ENCODE measurements around the gene FAM210B.
A peak's percentile ranks its signal among the peaks of the same experiment; 100 is the strongest.
"Not testable (repeated sequence)": the region's sequence is repeated elsewhere in the genome, so short reads cannot be mapped to it uniquely, and the experiment has no call there.

Gene FAM210B

GRCh38 chr20:56391596-56392131 lies 32.9 kb downstream of the FAM210B start:
- DNase-seq (ENCODE audit: low read depth in 2 of 2, low spot score in 1 of 2): no peak

GRCh38 chr20:56392132-56392880 lies 33.5 kb downstream of the FAM210B start, which contains the start of the genes AURKA and CSTF1:
Gene AURKA, minus strand, starts transcription at chr20:56392215. Its CDS starts 4,018 bp downstream, at chr20:56388197.
Gene CSTF1, plus strand, starts transcription at chr20:56392645. Its CDS starts 2,908 bp downstream, at chr20:56395553.
- DNase-seq (ENCODE audit: low read depth in 2 of 2, low spot score in 1 of 2): peak; percentile 98 to 99

DNA sequence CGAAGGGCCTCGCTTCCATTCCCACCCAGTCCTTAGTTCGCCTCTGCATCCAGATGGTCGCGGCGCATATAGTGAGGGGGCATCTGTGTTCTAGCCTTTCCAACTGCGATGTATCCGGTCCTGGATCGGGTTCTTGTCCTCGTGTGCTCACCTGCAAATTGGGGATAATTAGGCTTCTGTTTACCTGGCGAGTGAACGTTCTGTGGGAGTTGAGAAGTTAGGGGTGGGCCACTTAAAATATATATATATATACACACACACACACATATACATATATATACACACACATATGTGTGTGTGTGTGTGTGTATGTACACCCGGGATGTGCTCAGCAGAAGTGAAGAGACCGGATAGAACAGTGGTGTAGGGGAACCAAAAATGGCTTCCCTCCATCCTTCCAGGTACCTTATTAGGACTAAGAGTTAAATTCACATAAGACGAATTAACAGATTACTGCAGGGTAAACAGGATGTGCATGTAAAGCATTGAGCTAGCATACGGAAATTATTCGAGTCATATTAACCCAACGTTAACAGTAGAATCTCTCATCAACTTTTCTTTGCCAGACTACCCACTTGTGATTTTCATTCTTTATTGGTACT lies 34.2 kb downstream of the FAM210B start:
- DNase-seq (ENCODE audit: low read depth in 2 of 2, low spot score in 1 of 2): no peak

DNA sequence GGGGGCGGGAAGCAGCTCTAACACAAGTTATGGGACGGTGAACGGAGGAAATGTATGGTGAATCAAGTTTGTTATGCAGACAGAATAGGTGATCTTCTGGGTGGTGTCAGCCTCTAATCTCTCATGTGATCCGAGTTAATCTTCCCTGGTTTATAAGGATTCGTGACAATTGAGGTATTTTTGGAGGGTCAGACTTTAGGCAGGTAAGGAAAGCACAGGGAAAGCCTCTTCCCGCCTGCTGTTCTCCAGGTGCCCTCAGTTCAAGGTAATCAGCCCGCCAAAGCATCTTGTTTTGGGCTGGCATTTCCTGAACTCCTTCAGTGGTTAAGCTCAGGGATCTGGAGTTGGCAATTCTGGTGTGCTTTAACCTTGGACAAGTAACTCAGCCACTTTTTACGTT lies 34.9 kb downstream of the FAM210B start:
- no peak for DNase-seq (ENCODE audit: low read depth in 2 of 2, low spot score in 1 of 2)

DNA sequence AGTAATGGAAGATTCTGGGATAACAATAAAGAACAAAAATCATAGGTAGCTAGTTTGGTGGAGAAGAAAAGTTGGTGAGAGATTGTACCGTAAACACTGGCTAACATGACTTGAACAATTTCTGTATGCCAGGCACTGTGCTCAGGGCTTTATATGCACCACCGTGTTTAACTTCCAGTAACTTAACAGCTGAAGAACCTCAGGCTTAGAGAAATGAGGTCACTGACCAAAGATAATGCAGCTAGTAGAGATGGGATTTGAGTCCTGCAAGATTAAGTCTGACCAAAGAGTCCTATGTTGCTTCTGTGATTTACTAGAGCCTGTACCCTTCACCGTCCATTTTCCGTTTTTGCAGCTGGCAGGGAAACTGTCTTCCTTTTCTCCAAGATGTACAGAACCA lies 36.4 kb downstream of the FAM210B start:
- DNase-seq (ENCODE audit: low read depth in 2 of 2, low spot score in 1 of 2): no peak

DNA sequence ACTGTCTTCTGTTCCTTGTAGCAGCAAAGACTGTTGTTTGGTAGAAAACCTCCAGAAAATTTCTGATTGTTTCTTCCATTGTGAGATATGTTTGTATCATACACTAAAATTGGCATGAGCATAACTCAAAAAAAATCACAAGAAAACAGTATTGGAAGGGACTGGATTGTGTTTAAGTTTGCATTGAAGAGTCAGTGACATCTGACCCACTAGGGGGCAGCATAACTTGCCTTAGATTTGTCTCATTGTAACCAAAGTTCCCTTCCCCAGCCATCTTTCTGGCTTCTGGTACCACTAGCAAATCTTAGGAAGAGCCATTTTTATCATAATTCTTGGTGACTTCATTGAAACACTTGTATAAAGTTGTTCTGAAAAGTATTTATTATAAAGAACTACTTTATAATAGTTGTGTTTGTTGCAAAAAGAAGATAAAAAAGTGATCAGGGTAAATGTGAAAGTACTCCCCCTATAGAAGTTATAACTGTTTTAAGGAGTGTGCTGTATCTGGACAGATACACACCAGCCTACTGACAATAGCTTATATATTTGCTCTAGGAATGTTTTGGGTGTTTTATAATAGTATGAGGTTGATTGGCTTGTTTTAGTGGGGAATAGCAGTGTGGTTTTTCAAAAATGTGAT lies 41.3 kb downstream of the FAM210B start:
- peak in 1 of 2 donors; percentile 42 for DNase-seq (ENCODE audit: low read depth in 2 of 2, low spot score in 1 of 2)

DNA sequence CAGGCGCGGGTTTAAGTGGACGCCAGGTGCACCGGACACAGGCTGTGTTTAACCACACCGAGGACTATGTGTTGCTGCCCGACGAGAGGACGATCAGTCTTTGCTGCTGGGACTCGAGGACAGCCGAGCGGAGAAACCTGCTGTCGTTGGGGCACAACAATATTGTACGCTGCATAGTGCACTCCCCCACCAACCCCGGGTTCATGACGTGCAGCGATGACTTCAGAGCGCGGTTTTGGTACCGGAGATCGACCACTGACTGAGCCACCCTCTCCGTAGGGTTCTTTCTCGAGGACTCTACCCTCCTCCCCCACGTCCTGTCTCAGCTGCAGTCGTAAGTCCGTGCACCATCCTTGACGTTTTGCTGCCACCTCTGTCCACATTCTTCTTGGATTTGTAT lies 44.7 kb downstream of the FAM210B start:
- no peak for DNase-seq (ENCODE audit: low read depth in 2 of 2, low spot score in 1 of 2)

DNA sequence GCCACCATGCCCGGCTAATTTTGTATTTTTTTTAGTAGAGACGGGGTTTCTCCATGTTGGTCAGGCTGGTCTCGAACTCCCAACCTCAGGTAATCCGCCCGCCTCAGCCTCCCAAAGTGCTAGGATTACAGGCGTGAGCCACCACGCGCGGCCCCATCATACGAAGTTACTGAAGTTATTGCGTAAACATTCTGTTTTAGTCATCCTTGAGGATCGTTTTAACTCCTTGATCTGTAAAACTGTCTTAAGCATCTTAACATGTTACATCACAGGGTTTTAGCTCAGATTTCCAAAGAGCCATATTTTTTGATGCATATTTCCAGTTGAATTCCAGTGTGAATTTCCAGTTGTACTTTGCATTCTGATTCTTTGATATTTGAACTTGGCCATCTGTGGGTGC lies 46.6 kb downstream of the FAM210B start:
- not testable (repeated sequence) for DNase-seq (ENCODE audit: low read depth in 2 of 2, low spot score in 1 of 2)

GRCh38 chr20:56406910-56407309 lies 48.1 kb downstream of the FAM210B start:
- no peak for DNase-seq (ENCODE audit: low read depth in 2 of 2, low spot score in 1 of 2)

- no peak for DNase-seq (ENCODE audit: low read depth in 2 of 2, low spot score in 1 of 2)
Measured at GRCh38 chr20:56409521-56409920, 50.7 kb downstream of the FAM210B start.

GRCh38 chr20:56409956-56410355 lies 51.2 kb downstream of the FAM210B start:
- DNase-seq (ENCODE audit: low read depth in 2 of 2, low spot score in 1 of 2): no peak

- not testable (repeated sequence) for DNase-seq (ENCODE audit: low read depth in 2 of 2, low spot score in 1 of 2)
Measured at GRCh38 chr20:56411287-56411686, 52.5 kb downstream of the FAM210B start.

- DNase-seq (ENCODE audit: low read depth in 2 of 2, low spot score in 1 of 2): no peak
Measured at GRCh38 chr20:56411759-56412472, 53.1 kb downstream of the FAM210B start, which contains the start of gene CASS4. Gene CASS4, plus strand, starts transcription at chr20:56412260. Its CDS starts 199 bp downstream, at chr20:56412459.

DNA sequence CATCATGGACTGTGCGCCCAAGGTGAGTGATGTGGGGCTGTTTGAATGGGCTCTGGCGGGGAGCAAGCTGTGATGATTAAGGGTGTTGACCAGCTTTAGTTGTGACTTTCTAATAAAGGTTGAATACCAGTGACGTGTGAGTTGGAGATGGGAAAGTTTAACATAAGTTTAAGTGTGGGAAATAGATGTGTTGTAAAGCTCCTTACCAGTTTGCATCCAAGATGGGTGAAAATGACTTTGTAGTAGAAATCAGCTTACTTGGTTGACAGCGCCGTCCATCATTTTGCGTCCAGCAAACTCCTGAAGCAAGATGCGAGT lies 53.7 kb downstream of the FAM210B start:
- no peak for DNase-seq (ENCODE audit: low read depth in 2 of 2, low spot score in 1 of 2)

DNA sequence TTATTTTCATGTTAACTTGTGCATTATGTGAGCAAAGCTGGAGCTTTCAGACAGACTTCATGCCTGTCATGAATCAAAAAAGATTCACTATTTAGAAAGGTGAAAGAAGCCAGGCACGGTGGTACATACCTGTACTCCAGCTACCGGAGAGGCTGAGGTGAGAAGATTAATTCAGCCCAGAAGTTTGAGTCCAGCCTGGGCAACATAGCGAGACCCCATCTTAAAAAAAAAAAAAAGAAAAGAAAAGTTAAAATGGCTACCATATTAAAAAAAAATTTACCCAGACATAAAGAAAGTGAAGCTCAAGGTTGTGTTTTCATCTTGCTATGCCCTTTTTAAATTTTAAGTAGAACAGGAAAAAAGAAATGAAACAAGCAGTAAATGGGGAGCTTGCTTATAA lies 54.2 kb downstream of the FAM210B start:
- DNase-seq (ENCODE audit: low read depth in 2 of 2, low spot score in 1 of 2): no peak

- no peak for DNase-seq (ENCODE audit: low read depth in 2 of 2, low spot score in 1 of 2)
Measured at GRCh38 chr20:56414842-56415765, 56.3 kb downstream of the FAM210B start.

DNA sequence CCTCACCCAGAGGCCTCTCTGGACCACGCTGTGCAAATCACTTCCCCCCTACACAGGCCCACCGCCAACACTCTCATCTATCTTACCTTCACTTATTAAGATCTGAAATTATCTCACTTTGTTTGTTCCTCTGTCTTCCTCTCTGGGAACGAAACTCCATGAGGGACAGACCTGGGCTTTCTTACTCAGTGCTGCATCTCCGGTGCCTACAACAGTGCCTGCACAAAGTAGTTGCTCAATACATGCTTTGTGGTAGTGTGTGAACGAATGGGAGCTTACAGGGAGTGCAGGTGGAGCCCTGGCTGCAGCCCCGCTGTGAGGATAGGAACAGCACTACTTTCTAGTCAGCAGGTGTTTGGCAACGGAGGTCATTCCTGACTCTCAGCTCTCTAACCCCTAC lies 58.6 kb downstream of the FAM210B start:
- DNase-seq (ENCODE audit: low read depth in 2 of 2, low spot score in 1 of 2): no peak

DNA sequence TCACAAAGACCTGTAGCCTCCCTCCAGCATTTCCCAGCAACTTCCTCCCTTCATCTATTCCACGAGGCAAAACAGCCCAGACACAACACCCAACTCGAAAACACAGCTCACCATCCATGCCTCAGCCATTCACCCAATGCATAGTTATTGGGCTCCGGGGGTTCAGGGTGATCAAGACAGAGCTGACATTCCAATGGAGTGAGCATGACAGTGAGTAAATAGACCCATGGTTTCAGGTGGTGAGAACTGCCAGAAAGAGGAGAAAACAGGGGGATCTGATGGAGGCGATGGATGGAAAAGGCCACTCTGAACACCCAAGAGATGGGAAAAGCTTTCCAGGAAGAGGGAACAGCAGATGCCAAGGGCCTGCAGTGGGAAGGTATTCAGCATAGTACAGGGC lies 59.1 kb downstream of the FAM210B start:
- DNase-seq (ENCODE audit: low read depth in 2 of 2, low spot score in 1 of 2): no peak
